ENCODE results near the gene BRDT.

BRDT gene

GRCh38 chr1:91948097-91948496 lies 1.1 kb upstream of the BRDT start:
- TF ChIP-seq, protein P1, sequence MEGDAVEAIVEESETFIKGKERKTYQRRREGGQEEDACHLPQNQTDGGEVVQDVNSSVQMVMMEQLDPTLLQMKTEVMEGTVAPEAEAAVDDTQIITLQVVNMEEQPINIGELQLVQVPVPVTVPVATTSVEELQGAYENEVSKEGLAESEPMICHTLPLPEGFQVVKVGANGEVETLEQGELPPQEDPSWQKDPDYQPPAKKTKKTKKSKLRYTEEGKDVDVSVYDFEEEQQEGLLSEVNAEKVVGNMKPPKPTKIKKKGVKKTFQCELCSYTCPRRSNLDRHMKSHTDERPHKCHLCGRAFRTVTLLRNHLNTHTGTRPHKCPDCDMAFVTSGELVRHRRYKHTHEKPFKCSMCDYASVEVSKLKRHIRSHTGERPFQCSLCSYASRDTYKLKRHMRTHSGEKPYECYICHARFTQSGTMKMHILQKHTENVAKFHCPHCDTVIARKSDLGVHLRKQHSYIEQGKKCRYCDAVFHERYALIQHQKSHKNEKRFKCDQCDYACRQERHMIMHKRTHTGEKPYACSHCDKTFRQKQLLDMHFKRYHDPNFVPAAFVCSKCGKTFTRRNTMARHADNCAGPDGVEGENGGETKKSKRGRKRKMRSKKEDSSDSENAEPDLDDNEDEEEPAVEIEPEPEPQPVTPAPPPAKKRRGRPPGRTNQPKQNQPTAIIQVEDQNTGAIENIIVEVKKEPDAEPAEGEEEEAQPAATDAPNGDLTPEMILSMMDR (conservative IDR thresholded peaks at IDR 0.05) = no peak
- TF ChIP-seq ZFX (IDR thresholded peaks at IDR 0.05) = no peak

DNA sequence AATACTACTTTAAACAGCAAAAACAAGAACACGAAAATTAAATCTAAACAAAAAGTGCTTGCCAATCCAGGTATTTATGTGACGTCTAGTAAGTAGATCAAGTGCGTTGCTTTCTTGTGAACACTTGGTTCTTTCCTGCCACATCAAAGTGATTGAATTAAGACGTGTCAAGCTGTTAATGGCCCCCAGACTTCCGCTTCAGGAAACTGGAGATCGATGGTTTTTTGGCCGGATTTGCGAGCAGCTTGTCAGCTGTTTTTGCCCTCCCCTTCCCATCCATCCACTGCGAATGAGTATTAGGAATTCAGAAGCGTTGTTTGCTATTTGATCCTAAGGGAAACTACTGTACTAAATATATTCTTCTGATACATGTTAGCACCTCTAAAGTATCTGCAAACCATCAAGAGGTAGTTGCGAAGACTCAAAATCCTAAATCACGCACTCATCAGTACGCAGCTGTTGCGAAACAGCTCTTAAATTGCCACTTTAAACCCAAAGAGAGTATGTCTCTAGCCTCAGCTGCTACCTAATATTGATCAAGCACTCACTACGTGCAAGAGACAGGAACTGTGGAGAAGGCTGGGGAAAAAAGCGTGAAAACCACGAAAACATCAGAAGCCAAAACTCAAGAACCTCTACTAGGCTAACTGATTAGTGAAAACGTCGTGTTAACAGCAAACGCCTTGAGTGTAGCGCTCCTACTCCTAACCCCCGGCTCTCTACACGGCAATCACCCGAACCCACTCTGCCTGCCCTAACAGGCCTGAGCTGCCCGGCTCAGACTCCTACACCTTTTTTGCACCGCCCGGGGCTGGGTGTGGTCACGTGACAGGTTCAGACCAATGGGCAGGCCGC lies 473 bp upstream of the BRDT start:
- no peak overlapping the region for H3K27ac ChIP-seq
- TF ChIP-seq ZFX (IDR thresholded peaks at IDR 0.05) = no peak
- TF ChIP-seq, protein P1 (conservative IDR thresholded peaks at IDR 0.05) = no peak

More at GRCh38 chr1:91948097-91948496, 1.1 kb upstream of the BRDT start:
- H3K27ac ChIP-seq = no peak overlapping the region

DNA sequence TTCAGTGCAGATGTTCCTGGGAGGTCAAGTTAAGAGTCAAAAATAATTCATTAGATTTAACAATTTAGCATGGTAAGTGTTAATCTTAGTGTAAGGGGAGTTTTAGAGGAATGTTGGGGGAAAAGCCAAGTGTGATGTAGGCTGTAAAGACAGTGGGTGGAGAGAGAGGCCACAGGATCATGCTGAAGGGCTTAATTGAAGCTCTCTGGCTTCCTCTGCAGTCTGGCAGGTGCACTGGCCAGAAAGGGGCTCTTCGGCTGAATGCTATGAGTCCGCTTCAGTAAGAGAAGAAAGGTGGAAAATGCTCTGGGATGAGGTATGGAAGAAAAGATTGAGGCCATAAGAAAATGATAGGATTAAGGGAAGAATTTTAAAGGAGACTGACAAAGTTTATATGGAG lies 3.0 kb downstream of the BRDT start:
- no peak overlapping the region for H3K27ac ChIP-seq
- TF ChIP-seq, protein P1 (conservative IDR thresholded peaks at IDR 0.05) = no peak
- no peak for TF ChIP-seq ZFX (IDR thresholded peaks at IDR 0.05)

DNA sequence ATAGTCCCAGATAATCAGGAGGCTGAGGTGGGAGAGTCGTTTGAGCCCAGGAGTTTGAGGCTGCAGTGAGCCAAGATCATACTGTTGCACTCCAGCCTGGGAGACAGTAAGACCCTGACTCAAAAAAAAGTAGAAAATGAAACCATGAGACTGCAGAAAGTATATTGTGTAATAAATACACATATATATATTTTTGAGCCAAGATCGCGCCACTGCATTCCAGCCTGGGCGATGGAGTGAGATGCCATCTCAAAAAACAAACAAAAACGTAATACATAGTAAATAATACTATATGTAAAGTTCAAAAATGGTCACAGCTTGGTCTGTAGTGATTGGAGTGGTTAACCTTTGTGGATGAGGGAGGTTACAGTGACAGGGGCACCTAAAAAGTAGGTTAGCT lies 9.7 kb downstream of the BRDT start:
- TF ChIP-seq, protein P1 (conservative IDR thresholded peaks at IDR 0.05) = no peak
- no peak for TF ChIP-seq ZFX (IDR thresholded peaks at IDR 0.05)
- peak overlapping the region; percentile 28; the same call in 1 of the 2 replicates for H3K27ac ChIP-seq

GRCh38 chr1:91968334-91968733 lies 19.1 kb downstream of the BRDT start:
- H3K27ac ChIP-seq = no peak overlapping the region
- TF ChIP-seq, protein P1 (conservative IDR thresholded peaks at IDR 0.05) = no peak
- TF ChIP-seq ZFX (IDR thresholded peaks at IDR 0.05) = no peak

- no peak overlapping the region for H3K27ac ChIP-seq
- TF ChIP-seq ZFX (IDR thresholded peaks at IDR 0.05) = no peak
- TF ChIP-seq, protein P1 (conservative IDR thresholded peaks at IDR 0.05) = no peak
Measured at GRCh38 chr1:91979383-91979782, 30.2 kb downstream of the BRDT start.

DNA sequence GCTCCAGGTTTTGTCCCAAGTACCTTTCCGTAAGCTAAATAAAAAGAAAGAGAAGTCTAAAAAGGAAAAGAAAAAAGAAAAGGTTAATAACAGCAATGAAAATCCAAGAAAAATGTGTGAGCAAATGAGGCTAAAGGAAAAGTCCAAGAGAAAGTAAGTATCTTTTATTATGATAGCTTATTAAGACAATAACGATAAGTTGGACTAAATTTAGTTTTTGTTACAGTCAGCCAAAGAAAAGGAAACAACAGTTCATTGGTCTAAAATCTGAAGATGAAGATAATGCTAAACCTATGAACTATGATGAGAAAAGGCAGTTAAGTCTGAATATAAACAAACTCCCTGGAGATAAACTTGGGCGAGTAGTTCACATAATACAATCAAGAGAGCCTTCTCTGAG lies 31.5 kb downstream of the BRDT start:
- H3K27ac ChIP-seq = no peak overlapping the region
- TF ChIP-seq, protein P1 (conservative IDR thresholded peaks at IDR 0.05) = no peak
- no peak for TF ChIP-seq ZFX (IDR thresholded peaks at IDR 0.05)

All from C4-2B (cell line).